MM.1S (cell line): ENCODE results near the gene CITED2.

Source experiments
- DNase-seq: peaks from one replicate; pipeline ENCODE4 v3.0.0-alpha.2; 2015
- H2AFZ ChIP-seq: fragments of 300-600 bp; sonication (generic); 2 replicates; pipeline ENCODE4 v1.6.0; 2016; ENCODE audit warnings: antibody characterized with exemption, low read length
- H3F3A ChIP-seq: fragments of 300-600 bp; sonication (generic); 2 replicates; pipeline ENCODE4 v1.6.1; 2016; ENCODE audit warnings: mild to moderate bottlenecking, antibody characterized with exemption, low read length, moderate library complexity, mixed read lengths; ENCODE audit not compliant: insufficient read depth
- H3K27ac ChIP-seq: fragments of 300-600 bp; sonication (generic); 2 replicates; pipeline ENCODE4 v1.5.1; 2016; ENCODE audit warnings: mild to moderate bottlenecking, low read length
- H3K27me3 ChIP-seq: fragments of 300-600 bp; sonication (generic); replicated peaks from 2 replicates; pipeline ENCODE4 v1.6.0; 2016; ENCODE audit warnings: low read length; ENCODE audit not compliant: insufficient read depth
- H3K36me3 ChIP-seq: fragments of 300-600 bp; sonication (generic); replicated peaks from 2 replicates; pipeline ENCODE4 v1.6.1; 2016; ENCODE audit warnings: mild to moderate bottlenecking, low read length, mixed read lengths; ENCODE audit not compliant: insufficient read depth
- H3K4me1 ChIP-seq: fragments of 300-600 bp; sonication (generic); 2 replicates; pipeline ENCODE4 v1.6.1; 2016; ENCODE audit warnings: low read length, mixed read lengths
- H3K4me2 ChIP-seq: fragments of 300-600 bp; sonication (generic); 2 replicates; pipeline ENCODE4 v1.6.0; 2016; ENCODE audit warnings: low read depth, low read length
- H3K4me3 ChIP-seq: fragments of 300-600 bp; sonication (generic); 2 replicates; pipeline ENCODE4 v1.5.1; 2016; ENCODE audit warnings: low read length, mixed read lengths
- H3K79me2 ChIP-seq: fragments of 300-600 bp; sonication (generic); 2 replicates; pipeline ENCODE4 v1.6.1; 2016; ENCODE audit warnings: mixed run types, low read length, mixed read lengths
- H3K9ac ChIP-seq: fragments of 300-600 bp; sonication (generic); 2 replicates; pipeline ENCODE4 v1.6.1; 2016; ENCODE audit warnings: low read length, mixed read lengths
- H3K9me2 ChIP-seq: fragments of 300-600 bp; sonication (generic); replicated peaks from 2 replicates; pipeline ENCODE4 v1.6.1; 2016; ENCODE audit warnings: mild to moderate bottlenecking, low read length, mixed read lengths; ENCODE audit not compliant: insufficient read depth
- H3K9me3 ChIP-seq: fragments of 300-600 bp; sonication (generic); replicated peaks from 2 replicates; pipeline ENCODE4 v1.6.1; 2016; ENCODE audit warnings: mild to moderate bottlenecking, low read length, mixed read lengths; ENCODE audit not compliant: insufficient read depth
- H4K20me1 ChIP-seq: fragments of 300-600 bp; sonication (generic); 2 replicates; pipeline ENCODE4 v1.6.1; 2016; ENCODE audit warnings: mild to moderate bottlenecking, low read length, moderate library complexity, mixed read lengths; ENCODE audit not compliant: insufficient read depth
- EZH2 ChIP-seq: fragments of 300-600 bp; sonication (generic); optimal IDR thresholded peaks from 2 replicates; pipeline ENCODE3; 2017; ENCODE audit warnings: low read depth, mild to moderate bottlenecking, antibody characterized with exemption, low read length, mixed read lengths
- EZH2phosphoT487 ChIP-seq: fragments of 300-600 bp; sonication (generic); IDR thresholded peaks from 2 replicates; pipeline ENCODE4 v1.6.1; 2018; ENCODE audit warnings: antibody characterized with exemption, low read length
- TF ChIP-seq, protein P1 (sequence below): fragments of 300-600 bp; sonication (generic); IDR thresholded peaks from 2 replicates; pipeline ENCODE4 v1.5.1; 2016; ENCODE audit warnings: antibody characterized with exemption, low read length, mixed read lengths

The CITED2 gene

DNA sequence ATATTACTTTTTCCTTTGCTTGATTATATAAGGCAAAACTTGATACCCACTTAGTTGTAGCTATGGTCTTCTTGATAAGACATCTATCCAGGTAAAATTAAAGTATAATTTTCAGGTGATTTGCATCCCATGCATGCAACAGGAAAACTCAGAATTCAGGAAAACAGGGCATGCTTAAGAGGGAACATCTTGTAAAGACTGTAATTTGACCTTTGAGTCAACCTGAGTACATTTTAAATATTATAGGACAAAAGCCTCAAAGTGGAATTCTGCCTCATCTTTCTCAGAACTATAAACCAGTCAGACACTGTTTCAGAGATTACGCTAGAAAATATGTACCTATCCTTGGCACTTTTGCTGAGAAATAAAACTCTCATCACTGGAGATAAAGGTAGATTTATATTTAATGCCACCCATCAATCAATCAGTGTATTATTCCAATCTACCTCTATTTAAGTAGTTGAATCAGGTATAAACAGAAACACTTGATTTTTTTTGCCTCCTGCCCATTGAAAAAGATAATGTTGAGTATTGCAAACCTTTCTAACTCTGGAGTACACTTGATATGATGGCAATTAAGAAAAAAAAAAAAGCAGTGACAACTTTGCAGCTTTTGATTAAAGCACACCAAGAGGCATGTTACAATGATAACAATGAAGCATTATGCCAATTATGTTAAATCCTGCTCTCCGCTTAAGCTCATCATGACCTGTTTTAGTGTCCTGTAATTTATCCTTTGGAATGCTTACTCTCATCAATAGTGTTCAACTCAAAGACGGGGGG, 2.8 kb downstream of the CITED2 start:
- H4K20me1 ChIP-seq = no peaks in the 10 kb centered on the region; the same call in 1 of the 2 replicates
- peak overlapping the region; percentile 39; the same call in 1 of the 2 replicates for H3K9ac ChIP-seq
- H3F3A ChIP-seq = peaks cover 47% of the 10 kb centered on the region
- no peaks in the 10 kb centered on the region for H3K36me3 ChIP-seq
- H3K79me2 ChIP-seq = peaks cover 33% of the 10 kb centered on the region
- no peaks in the 10 kb centered on the region for H3K9me3 ChIP-seq
- H3K27me3 ChIP-seq = no peaks in the 10 kb centered on the region
- H3K4me3 ChIP-seq = peak overlapping the region; percentile 98
- DNase-seq = no peak
- H2AFZ ChIP-seq = no peak overlapping the region
- H3K4me1 ChIP-seq = peaks cover 31% of the 10 kb centered on the region
- peak overlapping the region; percentile 72 for H3K4me2 ChIP-seq
- H3K9me2 ChIP-seq = no peaks in the 10 kb centered on the region
- peak overlapping the region; percentile 72; the same call in 1 of the 2 replicates for H3K27ac ChIP-seq
- TF ChIP-seq, protein P1, sequence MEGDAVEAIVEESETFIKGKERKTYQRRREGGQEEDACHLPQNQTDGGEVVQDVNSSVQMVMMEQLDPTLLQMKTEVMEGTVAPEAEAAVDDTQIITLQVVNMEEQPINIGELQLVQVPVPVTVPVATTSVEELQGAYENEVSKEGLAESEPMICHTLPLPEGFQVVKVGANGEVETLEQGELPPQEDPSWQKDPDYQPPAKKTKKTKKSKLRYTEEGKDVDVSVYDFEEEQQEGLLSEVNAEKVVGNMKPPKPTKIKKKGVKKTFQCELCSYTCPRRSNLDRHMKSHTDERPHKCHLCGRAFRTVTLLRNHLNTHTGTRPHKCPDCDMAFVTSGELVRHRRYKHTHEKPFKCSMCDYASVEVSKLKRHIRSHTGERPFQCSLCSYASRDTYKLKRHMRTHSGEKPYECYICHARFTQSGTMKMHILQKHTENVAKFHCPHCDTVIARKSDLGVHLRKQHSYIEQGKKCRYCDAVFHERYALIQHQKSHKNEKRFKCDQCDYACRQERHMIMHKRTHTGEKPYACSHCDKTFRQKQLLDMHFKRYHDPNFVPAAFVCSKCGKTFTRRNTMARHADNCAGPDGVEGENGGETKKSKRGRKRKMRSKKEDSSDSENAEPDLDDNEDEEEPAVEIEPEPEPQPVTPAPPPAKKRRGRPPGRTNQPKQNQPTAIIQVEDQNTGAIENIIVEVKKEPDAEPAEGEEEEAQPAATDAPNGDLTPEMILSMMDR = no peak
- TF ChIP-seq EZH2phosphoT487 (no peak), EZH2 (no peak)

DNA sequence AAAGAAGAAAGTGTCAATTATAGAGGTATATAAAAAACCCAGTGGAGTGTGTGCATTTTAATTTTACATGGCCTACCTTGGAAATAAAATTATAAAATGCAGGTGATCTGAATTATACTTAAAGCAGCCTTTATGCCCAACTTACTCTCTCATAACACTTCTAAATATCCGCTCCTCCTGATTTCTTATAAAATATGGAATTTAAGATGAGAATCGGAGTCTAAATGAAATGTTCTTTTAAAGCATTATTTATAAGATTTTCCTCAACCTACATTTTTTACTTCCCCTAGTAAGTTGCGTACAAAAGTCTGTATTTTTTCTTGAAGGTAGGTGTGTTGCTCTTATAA, 3.5 kb downstream of the CITED2 start:
- no peaks in the 10 kb centered on the region for H3K27me3 ChIP-seq
- peak overlapping the region; percentile 98; the same call in 1 of the 2 replicates for H3K4me3 ChIP-seq
- no peaks in the 10 kb centered on the region for H3K9me2 ChIP-seq
- no peak overlapping the region for H2AFZ ChIP-seq
- H3K9me3 ChIP-seq = no peaks in the 10 kb centered on the region
- peak overlapping the region; percentile 72; the same call in 1 of the 2 replicates for H3K27ac ChIP-seq
- H3F3A ChIP-seq = peaks cover 41% of the 10 kb centered on the region
- H3K36me3 ChIP-seq = no peaks in the 10 kb centered on the region
- TF ChIP-seq EZH2 (no peak), EZH2phosphoT487 (no peak)
- TF ChIP-seq, protein P1 = no peak
- DNase-seq = no peak
- H4K20me1 ChIP-seq = no peaks in the 10 kb centered on the region; the same call in 1 of the 2 replicates
- H3K4me1 ChIP-seq = peaks cover 25% of the 10 kb centered on the region
- H3K4me2 ChIP-seq = peak overlapping the region; percentile 72
- peak overlapping the region; percentile 39; the same call in 1 of the 2 replicates for H3K9ac ChIP-seq
- H3K79me2 ChIP-seq = peaks cover 33% of the 10 kb centered on the region

DNA sequence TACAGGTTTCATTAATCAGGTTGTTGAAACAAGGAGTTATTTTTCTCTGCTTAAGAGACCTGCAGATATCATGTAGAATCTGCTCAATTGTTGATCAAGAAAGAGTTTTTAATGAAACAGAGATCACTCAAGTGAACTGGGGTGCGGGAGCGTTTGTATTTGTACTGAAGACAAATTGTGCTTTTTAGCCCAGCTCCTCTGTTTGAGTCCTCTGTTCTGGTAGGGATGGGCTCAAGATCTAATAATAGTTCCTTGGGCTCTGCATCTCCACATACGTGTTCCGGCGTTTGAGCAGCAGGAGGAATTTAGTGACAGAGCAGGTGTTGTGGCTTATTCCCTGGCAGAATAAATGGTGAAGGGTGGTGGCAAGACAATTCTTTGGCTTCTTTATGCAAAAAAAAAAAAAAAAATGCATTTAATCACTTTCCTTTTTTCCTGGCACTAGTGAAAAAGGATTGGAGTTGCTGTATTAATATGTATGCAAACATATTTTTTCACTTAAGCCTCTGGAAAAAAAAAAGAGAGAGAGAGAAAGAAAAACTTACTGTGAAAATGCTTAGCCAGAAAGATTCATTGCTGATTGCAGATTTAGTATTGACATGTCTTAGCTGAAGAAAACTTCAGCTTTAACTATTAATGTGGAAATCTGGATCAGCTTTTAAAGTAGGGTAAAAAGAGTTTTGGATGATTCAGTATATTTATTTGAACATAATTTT, 4.0 kb downstream of the CITED2 start:
- H3K4me3 ChIP-seq = peak overlapping the region; percentile 98
- no peaks in the 10 kb centered on the region for H3K9me3 ChIP-seq
- no peaks in the 10 kb centered on the region for H3K9me2 ChIP-seq
- 0 out of 2 replicates have a peak overlapping the region, but pooled peaks have one; percentile 26 for H2AFZ ChIP-seq
- H3K27me3 ChIP-seq = no peaks in the 10 kb centered on the region
- peaks cover 33% of the 10 kb centered on the region for H3K79me2 ChIP-seq
- H3F3A ChIP-seq = peaks cover 36% of the 10 kb centered on the region
- peak overlapping the region; percentile 24; the same call in 1 of the 2 replicates for H3K9ac ChIP-seq
- TF ChIP-seq, protein P1 = no peak
- TF ChIP-seq EZH2 = no peak
- H3K36me3 ChIP-seq = no peaks in the 10 kb centered on the region
- H4K20me1 ChIP-seq = no peaks in the 10 kb centered on the region; the same call in 1 of the 2 replicates
- H3K27ac ChIP-seq = peak overlapping the region; percentile 72
- peaks cover 25% of the 10 kb centered on the region for H3K4me1 ChIP-seq
- peak; percentile 59 for DNase-seq
- peak overlapping the region; percentile 72 for H3K4me2 ChIP-seq
